GM18517 (cell line): ENCODE data around the gene SLC38A3.

ENCODE experiments used
- ATAC-seq: cut with Tn5 transposase; IDR thresholded peaks from one replicate; pipeline ENCODE4 v1.9.1; 2021; ENCODE audit warnings: mild to moderate bottlenecking, moderate library complexity; ENCODE audit not compliant: unreplicated experiment

SLC38A3 gene

DNA sequence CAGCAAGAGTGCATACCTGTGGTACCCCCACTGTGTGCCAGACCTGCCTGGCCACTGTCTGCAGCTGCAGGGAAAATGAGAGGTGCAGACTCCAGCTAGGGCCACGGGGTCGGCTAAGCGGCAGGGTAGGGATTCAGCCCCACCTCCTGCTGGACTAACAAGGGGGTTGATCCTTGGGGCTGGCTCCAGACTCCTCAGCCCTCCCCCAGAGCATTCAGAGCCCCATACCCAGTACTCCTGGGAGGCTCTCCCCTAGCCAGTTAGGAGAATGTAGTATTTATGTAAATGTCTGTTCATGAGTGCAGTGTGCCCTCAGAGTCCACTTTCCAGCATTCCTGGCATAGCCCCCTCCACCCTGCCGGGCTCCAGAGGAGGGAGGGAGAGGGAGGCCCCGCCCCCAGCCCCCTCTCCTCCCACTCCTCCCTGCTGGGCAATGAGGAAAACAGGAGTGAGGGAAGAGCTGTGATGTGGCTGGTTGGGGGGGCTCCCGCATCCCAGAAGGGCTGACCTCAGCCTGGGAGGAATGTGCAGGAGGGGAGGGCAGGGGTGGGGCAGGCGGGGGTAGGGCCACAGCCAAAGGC is 59.4 kb downstream of the SLC38A3 start:
- no peak for ATAC-seq

DNA sequence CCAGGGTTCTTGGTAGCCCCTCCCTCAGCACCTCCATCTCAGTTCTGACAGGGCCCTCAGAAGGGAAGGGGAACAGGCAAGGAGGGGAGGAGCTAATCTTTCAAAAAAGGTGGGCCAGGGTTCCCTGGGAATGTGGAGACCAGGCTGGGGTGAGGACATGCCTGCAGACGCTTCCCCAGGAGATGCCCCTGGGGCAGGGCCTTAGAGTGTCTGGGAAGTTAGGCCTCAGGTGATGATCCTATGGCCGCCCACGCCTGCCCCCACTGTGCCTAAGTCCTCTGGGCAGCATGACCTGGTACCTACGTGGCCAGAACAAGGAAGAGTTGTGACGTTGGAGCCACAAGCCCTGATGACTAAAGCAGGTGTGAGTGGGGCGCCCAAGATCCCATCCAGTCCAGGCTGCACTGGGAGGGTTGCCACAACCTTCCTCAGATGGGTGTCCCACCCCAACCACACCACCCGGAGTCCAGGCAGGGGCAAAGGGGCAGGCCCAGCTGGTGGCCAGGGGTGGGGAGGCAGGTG is 60.0 kb downstream of the SLC38A3 start:
- no peak for ATAC-seq

DNA sequence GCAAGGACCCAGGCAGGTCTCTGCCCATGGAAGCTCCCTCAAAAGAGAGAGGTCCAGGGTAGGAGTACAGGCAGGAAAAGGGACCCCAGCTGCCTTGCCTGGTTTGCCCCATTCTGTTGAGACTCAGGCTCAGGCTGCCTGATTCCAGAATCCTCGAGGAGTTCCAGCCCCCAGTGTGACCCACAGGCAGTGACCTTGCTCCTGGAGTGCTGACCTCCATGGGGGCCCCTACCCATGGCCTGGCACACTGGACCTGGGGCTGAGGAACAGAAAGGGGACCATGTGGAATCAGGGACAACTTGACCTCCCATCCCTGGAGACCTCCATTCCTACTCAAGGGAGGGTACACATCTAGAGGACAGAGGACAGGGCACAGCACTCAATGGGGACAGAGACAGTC is 60.5 kb downstream of the SLC38A3 start:
- no peak for ATAC-seq

DNA sequence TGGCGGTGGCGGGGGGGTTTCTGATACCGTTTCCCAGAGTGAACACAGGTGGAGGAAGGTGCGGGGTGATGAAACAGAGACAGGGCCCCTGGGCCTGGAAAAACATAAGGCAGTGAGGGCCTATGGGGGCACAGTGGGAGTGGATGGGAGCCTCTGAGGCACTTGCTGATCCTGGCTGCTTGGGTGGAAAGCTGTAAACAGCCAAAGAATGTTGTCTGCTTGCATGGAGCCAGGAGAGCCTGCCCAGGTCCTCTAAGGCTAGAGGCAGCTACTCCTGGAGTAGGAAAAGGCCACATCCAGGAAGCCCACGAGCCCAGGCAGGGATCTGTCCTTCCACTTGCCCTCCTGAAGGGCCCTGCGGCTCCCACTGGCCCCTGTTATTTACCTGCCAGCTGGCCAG is 60.9 kb downstream of the SLC38A3 start:
- no peak for ATAC-seq

DNA sequence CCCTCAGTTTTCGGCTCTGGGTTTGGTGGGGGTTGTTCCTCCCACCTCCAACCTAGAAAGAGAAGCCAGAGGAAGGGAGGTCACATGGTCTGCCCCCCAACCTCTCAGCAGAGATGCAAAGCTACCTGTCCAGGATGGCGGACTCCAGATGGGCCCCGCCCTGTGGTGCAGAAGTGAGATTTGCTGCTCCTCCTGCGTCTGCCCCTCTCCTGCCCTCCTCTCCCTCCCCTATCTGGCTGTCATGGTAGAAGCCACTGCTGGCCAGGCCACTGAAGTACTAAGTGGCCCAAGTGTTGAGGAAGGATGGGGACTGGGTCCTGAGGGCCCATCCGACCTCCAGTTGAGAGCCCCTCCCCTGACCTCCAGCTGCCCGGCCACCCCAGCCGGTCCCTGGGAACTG is 61.8 kb downstream of the SLC38A3 start:
- no peak for ATAC-seq

DNA sequence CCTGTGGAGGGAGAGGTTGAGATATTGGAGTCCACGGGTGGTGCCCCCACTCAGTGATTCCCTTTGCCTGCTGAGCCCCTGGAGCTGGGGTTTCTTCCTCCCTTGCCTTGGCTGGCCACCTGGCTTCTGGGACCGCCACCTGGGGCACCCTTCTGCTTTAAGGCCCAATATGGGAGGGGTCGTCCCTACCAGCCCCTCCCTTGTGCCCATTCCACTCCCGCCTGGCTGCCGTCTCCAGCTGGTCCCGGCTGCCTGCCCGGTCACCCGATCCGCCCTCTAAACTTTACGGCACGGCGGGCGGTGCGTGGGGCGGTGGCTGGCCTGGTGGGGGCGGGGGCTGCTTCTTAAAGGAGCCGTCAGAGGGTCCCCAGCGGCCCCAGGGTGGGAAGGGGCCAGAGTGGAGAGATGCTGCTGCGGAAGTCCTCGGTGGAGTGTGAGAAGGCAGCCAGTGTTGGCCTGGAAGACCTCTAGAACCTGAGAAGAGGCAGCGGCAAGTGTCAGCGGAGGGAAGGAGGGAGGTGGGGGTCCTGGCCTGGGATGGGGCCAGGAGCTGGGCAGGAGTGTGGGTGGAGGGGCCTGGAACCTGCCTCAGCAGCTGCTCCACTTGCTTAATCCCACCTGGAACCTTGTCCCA is 62.3 kb downstream of the SLC38A3 start:
- ATAC-seq, result no peak

DNA sequence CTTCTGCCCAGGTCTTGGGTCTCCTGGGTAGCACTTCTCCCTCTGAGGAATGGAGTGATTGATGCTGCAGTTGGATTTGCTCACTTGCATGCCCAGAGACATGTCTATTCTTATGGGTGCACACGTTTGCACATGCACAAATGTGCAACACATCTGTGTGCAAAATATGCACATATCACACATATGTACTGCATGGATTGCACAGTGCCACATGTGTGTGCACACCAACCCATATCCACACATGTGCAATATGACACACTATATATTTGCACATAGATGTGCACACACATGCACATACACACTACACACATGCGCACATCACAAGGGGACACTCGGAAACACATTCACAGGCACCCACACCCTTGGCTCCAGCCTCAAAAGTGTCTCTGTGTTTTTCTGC is 63.2 kb downstream of the SLC38A3 start:
- ATAC-seq, result no peak

DNA sequence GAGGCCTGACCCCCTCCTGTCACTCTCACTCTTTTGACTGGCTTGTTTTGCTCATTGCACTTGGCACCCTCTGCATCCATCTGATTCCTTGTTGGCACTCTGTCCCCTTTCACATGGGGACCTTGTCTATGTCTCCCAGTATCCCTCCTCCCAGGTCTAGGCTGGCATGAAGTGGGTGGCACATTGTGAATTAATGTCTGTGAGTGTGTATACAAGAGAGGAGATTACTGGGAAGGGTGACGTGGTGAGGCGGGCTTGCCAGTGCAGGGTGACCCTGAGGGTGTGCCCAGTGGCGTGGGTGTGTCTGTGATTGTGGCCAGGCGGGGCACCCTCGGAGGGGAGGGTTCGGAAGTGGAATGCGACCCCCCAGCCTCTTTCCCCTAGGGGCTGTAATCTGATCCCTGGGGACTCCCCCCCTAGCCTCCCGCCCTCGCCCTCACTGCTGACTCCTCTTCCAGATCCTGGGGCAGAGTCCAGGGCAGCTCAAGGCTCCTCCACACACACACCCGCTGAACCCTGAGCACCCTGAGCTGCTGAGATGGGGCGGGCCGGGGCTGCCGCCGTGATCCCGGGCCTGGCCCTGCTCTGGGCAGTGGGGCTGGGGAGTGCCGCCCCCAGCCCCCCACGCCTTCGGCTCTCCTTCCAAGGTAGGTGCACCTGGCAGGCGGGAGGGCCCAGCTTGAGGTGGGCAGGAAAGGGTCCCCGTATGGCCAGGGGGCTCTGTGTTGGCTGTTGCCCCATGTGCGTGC is 63.8 kb downstream of the SLC38A3 start, which contains the start of gene SEMA3B:
Gene SEMA3B (plus strand): TSS at position 445 of the 749 bp plus-strand sequence. CDS start 94 bp downstream, at position 539.
- no peak for ATAC-seq

DNA sequence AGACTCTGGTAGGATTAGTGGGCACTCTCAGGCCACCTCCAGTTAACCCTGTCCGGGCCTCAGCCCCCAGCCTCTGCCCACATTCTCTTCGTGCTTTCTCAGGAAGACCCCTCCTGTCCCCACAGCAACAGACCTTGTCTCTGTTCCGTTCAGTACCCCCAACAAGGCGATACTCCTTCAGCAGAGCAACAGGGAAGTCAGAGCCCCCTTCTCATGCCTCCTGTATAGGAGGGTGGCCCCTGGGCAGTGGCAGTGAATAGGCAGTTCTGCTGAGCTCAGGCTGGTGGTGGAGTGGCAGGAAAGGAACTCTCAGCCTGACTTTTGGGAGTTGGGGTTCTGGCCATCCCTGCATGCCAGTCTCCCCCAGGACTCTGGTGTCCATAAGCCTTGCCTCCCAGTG is 64.4 kb downstream of the SLC38A3 start:
- no peak for ATAC-seq

DNA sequence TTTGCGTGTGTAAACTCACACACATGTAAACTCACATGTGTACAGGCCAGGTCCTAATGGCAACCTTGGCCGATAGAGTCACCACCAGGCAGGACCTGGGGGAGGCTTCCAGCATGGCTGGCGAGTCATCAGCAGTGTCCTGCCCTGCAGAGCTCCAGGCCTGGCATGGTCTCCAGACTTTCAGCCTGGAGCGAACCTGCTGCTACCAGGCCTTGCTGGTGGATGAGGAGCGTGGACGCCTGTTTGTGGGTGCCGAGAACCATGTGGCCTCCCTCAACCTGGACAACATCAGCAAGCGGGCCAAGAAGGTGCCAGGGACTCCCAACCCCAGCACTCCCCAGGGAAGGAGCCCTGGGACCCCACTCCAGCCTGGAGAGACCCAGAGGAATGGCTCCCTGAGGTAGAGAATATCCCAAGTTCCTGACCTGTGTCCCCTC is 64.9 kb downstream of the SLC38A3 start:
- ATAC-seq, result no peak

DNA sequence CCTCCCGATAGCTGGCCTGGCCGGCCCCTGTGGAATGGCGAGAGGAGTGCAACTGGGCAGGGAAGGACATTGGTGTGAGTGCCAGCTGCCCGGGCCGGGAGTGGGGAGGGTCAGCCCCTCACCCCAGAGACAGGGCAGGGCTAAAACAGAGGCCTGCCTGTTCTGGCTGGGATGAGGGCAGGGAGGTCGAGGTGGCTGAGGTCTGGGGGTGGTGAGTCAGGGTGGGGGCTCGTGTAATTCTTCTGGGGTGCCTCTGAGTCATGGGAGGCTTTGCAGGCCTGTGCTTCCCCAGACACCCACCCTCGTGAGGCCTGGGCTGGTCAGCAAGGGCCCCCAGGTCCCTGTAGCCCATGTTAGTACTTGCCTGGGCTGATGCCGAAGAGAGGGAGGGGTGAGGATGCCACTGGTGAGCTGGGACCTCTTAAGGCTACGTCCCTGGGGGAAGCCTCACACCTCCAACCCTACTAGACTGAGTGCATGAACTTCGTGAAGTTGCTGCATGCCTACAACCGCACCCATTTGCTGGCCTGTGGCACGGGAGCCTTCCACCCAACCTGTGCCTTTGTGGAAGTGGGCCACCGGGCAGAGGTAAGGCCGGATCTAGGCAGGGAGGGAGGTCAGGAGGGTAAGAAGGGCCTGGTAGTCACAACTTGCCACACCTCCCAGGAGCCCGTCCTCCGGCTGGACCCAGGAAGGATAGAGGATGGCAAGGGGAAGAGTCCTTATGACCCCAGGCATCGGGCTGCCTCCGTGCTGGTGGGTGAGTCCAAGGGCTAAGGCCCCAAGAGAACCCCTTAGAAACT is 65.6 kb downstream of the SLC38A3 start:
- no peak for ATAC-seq
